RPMI8226 (cell line): ENCODE data around the gene TIMM50.

Experiments
- DNase-seq: peaks from one replicate; pipeline ENCODE4 v3.0.0-alpha.2; 2015

TIMM50 gene

GRCh38 chr19:39539165-39539517 is 58.5 kb downstream of the TIMM50 start:
- no peak for DNase-seq

- peak; percentile 92 for DNase-seq
Observed at GRCh38 chr19:39539518-39540332, 59.1 kb downstream of the TIMM50 start, which contains the start of gene EID2. TSS of gene EID2 (minus strand) at chr19:39540161. CDS start at chr19:39540079, 82 bp downstream.

- no peak for DNase-seq
Observed at GRCh38 chr19:39540333-39540673, 59.7 kb downstream of the TIMM50 start.
